ENCODE results near the gene ZNF800.

DNA sequence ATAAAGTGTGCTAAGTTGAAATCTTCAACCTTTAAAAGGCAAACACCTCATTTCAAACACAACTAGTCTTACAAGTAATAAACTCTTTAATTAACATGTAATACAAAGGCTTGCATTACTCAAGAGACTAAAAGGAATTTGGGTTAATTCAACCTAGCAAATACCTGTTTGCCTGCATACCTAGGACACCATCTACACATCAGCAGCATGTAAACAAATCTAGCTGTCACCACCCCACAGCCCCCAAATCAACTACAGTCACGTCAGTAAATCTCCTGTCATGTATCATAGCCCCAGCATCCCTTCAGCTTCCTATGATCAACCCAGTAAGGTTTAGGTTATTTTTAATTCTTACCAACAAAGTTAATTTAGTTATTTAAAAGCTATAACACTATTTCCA lies 33.5 kb downstream of the ZNF800 start:
- TF ChIP-seq POLR2A (IDR thresholded peaks at IDR 0.05), result no peak
- no peak for TF ChIP-seq POLR2AphosphoS5 (IDR thresholded peaks at IDR 0.05)

Data from spleen (tissue), 3 donors.